GM20431 (cell line): ENCODE results near the gene ABCC3.

Source experiments
- in situ Hi-C: fragments of 300-500 bp; cut with MseI, MboI; formaldehyde crosslinking; loops from one replicate; pipeline ENCODE4 v1.15.0; 2020; ENCODE audit warnings: low sequenced_read_pairs; ENCODE audit not compliant: unreplicated experiment

Gene ABCC3, protein sequence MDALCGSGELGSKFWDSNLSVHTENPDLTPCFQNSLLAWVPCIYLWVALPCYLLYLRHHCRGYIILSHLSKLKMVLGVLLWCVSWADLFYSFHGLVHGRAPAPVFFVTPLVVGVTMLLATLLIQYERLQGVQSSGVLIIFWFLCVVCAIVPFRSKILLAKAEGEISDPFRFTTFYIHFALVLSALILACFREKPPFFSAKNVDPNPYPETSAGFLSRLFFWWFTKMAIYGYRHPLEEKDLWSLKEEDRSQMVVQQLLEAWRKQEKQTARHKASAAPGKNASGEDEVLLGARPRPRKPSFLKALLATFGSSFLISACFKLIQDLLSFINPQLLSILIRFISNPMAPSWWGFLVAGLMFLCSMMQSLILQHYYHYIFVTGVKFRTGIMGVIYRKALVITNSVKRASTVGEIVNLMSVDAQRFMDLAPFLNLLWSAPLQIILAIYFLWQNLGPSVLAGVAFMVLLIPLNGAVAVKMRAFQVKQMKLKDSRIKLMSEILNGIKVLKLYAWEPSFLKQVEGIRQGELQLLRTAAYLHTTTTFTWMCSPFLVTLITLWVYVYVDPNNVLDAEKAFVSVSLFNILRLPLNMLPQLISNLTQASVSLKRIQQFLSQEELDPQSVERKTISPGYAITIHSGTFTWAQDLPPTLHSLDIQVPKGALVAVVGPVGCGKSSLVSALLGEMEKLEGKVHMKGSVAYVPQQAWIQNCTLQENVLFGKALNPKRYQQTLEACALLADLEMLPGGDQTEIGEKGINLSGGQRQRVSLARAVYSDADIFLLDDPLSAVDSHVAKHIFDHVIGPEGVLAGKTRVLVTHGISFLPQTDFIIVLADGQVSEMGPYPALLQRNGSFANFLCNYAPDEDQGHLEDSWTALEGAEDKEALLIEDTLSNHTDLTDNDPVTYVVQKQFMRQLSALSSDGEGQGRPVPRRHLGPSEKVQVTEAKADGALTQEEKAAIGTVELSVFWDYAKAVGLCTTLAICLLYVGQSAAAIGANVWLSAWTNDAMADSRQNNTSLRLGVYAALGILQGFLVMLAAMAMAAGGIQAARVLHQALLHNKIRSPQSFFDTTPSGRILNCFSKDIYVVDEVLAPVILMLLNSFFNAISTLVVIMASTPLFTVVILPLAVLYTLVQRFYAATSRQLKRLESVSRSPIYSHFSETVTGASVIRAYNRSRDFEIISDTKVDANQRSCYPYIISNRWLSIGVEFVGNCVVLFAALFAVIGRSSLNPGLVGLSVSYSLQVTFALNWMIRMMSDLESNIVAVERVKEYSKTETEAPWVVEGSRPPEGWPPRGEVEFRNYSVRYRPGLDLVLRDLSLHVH (N-terminal part only)

GRCh38 chr17:50634224-50634914 lies at the start of gene ABCC3:
Gene ABCC3, plus strand, starts transcription at chr17:50634881. Its CDS starts 56 bp downstream, at chr17:50634937.
- in situ Hi-C loops: no loop called here

DNA sequence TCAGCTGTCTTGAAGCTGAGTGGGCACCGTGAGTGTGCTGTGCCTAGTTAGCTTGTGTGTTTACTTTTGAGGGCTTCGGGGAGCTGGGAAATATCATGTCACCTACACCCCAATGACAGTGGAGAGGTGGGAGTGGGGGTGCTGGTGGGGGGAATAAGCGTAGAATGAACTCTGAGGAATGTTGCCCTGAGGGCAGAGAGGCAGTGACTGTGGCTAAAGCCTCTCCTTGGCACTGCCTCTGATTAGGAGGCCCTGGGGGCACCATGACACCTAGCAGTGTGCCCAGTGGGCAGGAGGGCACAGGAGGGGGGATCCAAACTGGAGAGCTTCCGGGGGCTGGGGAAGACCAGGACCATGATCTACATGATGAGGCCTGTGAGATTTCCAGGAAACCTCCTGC lies 49.3 kb upstream of the ABCC3 start:
- in situ Hi-C loops: no loop called here

- in situ Hi-C loops: no loop called here
These were observed 48.8 kb upstream of the ABCC3 start for GRCh38 chr17:50585891-50586290.

- in situ Hi-C loops: no loop called here
These were observed 48.0 kb upstream of the ABCC3 start for GRCh38 chr17:50586421-50587247.

GRCh38 chr17:50587571-50587970 lies 47.1 kb upstream of the ABCC3 start:
- in situ Hi-C loops: no loop called here

DNA sequence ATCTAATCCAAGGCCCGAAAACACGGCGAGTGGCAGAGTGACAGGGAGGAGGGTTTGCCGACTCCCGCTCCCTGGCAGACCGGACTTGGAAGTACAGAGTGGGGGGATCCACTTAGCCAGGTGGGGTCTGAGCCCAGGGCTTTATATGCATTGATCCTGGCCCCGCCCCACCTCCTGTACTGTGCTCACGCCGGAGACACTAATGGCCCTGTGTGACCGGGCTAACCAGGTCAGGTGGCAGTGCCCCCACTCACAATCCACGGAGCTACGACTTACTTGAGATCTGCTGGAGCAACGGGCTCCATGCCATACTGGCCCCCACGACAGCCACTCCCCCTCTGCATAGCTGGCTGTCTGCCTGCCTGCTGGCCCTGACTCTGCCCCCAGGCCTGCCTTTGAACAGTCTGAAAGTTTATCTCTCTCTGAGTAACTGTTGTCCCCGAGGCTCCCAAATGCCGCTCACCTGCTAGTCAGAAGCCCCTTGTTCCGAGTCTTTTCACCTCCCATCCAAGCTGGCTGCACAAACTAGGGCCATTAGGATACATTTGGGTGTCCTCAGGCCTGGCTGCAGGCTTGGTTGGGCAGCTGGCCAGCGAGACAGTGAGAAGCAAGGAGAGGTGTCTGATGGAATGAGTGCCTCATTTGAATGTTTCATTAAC lies 46.2 kb upstream of the ABCC3 start:
- in situ Hi-C loops: no loop called here

GRCh38 chr17:50589095-50589705 lies 45.5 kb upstream of the ABCC3 start:
- in situ Hi-C loops: no loop called here

DNA sequence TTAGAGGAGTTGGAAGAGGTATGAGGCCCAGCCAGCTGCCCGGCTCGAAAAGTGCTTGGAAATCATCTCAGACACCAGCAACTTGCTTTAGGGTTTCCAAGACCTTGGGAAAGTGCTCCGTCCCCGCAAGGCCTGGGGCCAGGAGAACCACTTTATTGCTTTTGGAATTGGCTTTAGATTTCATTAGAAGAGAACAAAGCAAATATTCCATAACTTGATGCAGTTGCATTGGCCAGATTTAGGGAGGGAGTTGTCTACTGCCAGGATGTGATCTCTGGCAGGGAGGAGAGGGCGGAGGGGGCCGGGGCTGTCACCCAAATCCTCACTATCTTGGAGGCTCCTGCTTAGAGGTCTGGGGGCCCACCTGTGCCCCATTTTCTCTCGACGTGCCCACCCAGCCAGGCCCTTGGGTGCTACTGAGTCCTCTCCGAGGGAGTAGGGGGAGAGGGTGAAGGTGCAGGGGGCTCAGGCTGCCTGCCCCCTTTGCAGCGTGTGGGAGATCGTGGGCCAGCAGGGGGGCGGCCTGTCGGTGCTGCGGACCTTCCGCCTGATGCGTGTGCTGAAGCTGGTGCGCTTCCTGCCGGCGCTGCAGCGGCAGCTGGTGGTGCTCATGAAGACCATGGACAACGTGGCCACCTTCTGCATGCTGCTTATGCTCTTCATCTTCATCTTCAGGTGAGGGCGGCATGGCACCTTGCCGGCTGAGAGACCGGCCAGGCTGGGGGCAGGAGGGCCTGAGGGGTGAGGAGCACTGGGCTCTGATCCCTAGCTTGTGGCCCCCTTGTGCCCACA lies 43.5 kb upstream of the ABCC3 start:
- in situ Hi-C loops: no loop called here

DNA sequence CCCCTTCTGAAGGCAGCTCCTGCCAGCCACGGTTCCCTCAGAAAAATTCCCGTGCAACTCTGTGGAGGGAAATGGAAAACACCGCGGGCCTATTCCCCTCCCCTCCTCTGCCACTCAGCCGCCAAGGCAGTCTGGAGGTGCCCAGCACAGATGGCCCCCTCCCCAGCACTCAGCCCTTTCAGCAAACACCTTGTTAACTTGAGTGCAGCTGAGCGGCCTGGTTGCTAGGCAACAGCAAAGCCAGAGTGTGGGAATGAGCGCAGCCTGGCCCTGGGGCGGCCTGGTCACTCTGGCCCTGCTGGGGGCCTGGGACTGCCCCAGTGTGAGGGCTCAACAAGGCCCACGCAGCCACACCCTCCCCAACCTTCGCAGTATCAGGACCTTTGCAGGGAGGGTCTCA lies 41.4 kb upstream of the ABCC3 start:
- in situ Hi-C loops: no loop called here

- in situ Hi-C loops: no loop called here
These were observed 40.4 kb upstream of the ABCC3 start for GRCh38 chr17:50594128-50594823.

DNA sequence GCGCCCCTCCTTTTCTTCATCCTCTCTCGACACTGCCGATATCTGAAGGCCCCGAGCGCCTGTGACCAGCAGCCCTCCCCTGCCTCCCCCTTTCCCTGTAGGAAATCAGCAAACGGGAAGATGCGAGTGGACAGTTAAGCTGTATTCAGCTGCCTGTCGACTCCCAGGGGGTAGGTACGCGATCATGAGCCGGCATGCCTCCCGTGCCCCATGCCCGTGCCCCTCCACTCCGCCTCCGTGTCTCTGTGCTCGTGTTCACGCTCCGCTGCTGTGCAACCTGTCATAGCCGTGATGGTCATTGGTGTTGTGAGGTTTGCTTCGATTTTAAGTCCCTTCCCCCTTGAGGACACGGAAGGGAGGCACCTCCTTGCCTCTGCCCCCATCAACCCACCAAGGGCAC lies 39.8 kb upstream of the ABCC3 start:
- in situ Hi-C loops: no loop called here

GRCh38 chr17:50596191-50597037 lies 38.3 kb upstream of the ABCC3 start:
- in situ Hi-C loops: no loop called here

- in situ Hi-C loops: no loop called here
These were observed 36.2 kb upstream of the ABCC3 start for GRCh38 chr17:50598487-50598886.

GRCh38 chr17:50599606-50600005 lies 35.1 kb upstream of the ABCC3 start:
- in situ Hi-C loops: no loop called here

DNA sequence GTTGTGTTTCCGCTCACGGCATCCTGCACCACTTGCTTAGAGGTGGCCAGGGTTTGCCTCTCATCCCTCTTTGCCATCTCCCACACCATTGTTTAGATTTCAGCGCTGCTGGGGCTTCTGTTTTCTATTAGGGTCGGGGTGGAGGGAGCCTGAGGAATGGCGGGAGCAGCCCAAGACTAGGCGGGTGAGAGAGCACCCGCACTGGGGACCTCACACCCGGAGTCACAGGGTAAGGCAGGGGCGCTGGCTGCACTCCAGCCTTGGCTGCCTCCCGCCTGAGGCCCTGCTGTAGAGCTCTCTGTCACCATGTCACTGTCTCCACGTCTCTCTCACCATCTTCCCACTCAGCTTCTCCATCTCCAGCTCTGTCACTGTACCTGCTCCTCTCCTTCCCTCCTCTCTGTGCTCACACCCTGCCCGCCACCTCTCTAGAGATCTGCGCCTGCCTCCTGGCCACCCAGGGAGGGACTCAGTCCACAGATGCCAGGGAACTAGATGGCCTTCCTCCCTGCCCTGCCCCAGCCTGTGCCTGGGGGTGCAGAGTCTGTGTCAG lies 32.8 kb upstream of the ABCC3 start:
- in situ Hi-C loops: no loop called here
